ENCODE data around the gene MAGEC2. TPM values are rescaled to one million over a fixed set of nuclear protein-coding genes. Genes with fewer than 3 reads are reported as not detected.

MAGEC2 gene
- total RNA-seq, 1 experiment from 2014 or later = not detected

DNA sequence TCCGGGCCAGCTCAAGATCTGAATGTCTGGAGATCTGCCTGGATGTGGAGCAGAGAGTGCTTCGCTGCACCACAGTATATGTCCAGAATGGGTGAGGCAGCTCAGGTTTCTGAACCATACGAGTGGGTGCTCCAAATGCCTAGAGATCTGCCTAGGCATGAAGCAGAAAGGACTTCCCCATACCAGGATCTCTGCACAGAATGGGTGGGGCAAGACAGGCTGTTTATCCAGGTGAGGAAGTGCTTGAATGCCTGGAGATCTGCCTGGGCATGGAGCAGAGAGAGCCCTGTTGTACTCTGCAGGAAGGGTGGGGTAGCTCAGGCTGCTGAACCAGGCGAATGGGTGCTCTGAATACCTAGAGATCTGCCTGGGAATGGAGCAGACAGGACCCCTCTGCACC is 45.4 kb upstream of the MAGEC2 start:
- DNase-seq (ENCODE audit: low spot score) = no peak
- Histone ChIP-seq H3K9me3 (ENCODE audit: low read depth, low read length, poor library complexity, severe bottlenecking) (peaks cover 8% of the 10 kb centered on the region), H3K4me3 (ENCODE audit: low read depth, low read length, poor library complexity, severe bottlenecking) (no peak overlapping the region), H3K36me3 (ENCODE audit: insufficient read depth, low read length, poor library complexity, severe bottlenecking) (no peaks in the 10 kb centered on the region), H3K27me3 (replicated peaks; ENCODE audit: insufficient read depth, low read depth, low read length, poor library complexity) (no peaks in the 10 kb centered on the region), H3K27ac (ENCODE audit: low read depth, low read length, poor library complexity, severe bottlenecking) (no peak overlapping the region), H3K4me1 (ENCODE audit: insufficient read depth, low read length, poor library complexity, severe bottlenecking) (no peaks in the 10 kb centered on the region)
- BruUV-seq (replicated peaks) = no TSS peak
- POLR2A ChIA-PET (ENCODE audit: low non-redundant PET) = no interaction called here
- no peak for TF ChIP-seq EZH2 (IDR thresholded peaks at IDR 0.05; ENCODE audit: borderline replicate concordance, low read depth, low read length, poor library complexity, severe bottlenecking)
- TF ChIP-seq, protein P1, sequence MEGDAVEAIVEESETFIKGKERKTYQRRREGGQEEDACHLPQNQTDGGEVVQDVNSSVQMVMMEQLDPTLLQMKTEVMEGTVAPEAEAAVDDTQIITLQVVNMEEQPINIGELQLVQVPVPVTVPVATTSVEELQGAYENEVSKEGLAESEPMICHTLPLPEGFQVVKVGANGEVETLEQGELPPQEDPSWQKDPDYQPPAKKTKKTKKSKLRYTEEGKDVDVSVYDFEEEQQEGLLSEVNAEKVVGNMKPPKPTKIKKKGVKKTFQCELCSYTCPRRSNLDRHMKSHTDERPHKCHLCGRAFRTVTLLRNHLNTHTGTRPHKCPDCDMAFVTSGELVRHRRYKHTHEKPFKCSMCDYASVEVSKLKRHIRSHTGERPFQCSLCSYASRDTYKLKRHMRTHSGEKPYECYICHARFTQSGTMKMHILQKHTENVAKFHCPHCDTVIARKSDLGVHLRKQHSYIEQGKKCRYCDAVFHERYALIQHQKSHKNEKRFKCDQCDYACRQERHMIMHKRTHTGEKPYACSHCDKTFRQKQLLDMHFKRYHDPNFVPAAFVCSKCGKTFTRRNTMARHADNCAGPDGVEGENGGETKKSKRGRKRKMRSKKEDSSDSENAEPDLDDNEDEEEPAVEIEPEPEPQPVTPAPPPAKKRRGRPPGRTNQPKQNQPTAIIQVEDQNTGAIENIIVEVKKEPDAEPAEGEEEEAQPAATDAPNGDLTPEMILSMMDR (conservative IDR thresholded peaks at IDR 0.05; ENCODE audit: low read depth, low read length) = no peak
- intact Hi-C loops (cut with micrococcal nuclease; ENCODE audit: unreplicated experiment) = no loop called here
- CTCF ChIA-PET = no interaction called here

- H3K4me1 ChIP-seq (ENCODE audit: insufficient read depth, low read length, poor library complexity, severe bottlenecking) = no peaks in the 10 kb centered on the region
- peaks cover 15% of the 10 kb centered on the region for H3K9me3 ChIP-seq (ENCODE audit: low read depth, low read length, poor library complexity, severe bottlenecking)
- DNase-seq (ENCODE audit: low spot score) = no peak
- TF ChIP-seq, protein P1 (conservative IDR thresholded peaks at IDR 0.05; ENCODE audit: low read depth, low read length) = no peak
- no peak for TF ChIP-seq EZH2 (IDR thresholded peaks at IDR 0.05; ENCODE audit: borderline replicate concordance, low read depth, low read length, poor library complexity, severe bottlenecking)
- POLR2A ChIA-PET (ENCODE audit: low non-redundant PET) = no interaction called here
- no peak overlapping the region for H3K4me3 ChIP-seq (ENCODE audit: low read depth, low read length, poor library complexity, severe bottlenecking)
- BruUV-seq (replicated peaks) = no TSS peak
- no peaks in the 10 kb centered on the region for H3K27me3 ChIP-seq (replicated peaks; ENCODE audit: insufficient read depth, low read depth, low read length, poor library complexity)
- intact Hi-C loops (cut with micrococcal nuclease; ENCODE audit: unreplicated experiment) = no loop called here
- H3K27ac ChIP-seq (ENCODE audit: low read depth, low read length, poor library complexity, severe bottlenecking) = no peak overlapping the region
- CTCF ChIA-PET = no interaction called here
- H3K36me3 ChIP-seq (ENCODE audit: insufficient read depth, low read length, poor library complexity, severe bottlenecking) = no peaks in the 10 kb centered on the region
These were observed 44.6 kb upstream of the MAGEC2 start for GRCh38 chrX:142249721-142250120.

GRCh38 chrX:142244568-142244967 is 39.5 kb upstream of the MAGEC2 start:
- Histone ChIP-seq H3K4me1 (ENCODE audit: insufficient read depth, low read length, poor library complexity, severe bottlenecking) (no peaks in the 10 kb centered on the region), H3K4me3 (ENCODE audit: low read depth, low read length, poor library complexity, severe bottlenecking) (no peak overlapping the region), H3K9me3 (ENCODE audit: low read depth, low read length, poor library complexity, severe bottlenecking) (peaks cover 12% of the 10 kb centered on the region), H3K36me3 (ENCODE audit: insufficient read depth, low read length, poor library complexity, severe bottlenecking) (no peaks in the 10 kb centered on the region), H3K27me3 (replicated peaks; ENCODE audit: insufficient read depth, low read depth, low read length, poor library complexity) (no peaks in the 10 kb centered on the region), H3K27ac (ENCODE audit: low read depth, low read length, poor library complexity, severe bottlenecking) (no peak overlapping the region)
- intact Hi-C loops (cut with micrococcal nuclease; ENCODE audit: unreplicated experiment) = no loop called here
- no TSS peak for BruUV-seq (replicated peaks)
- no peak for DNase-seq (ENCODE audit: low spot score)
- CTCF ChIA-PET = no interaction called here
- POLR2A ChIA-PET (ENCODE audit: low non-redundant PET) = no interaction called here
- no peak for TF ChIP-seq EZH2 (IDR thresholded peaks at IDR 0.05; ENCODE audit: borderline replicate concordance, low read depth, low read length, poor library complexity, severe bottlenecking)
- TF ChIP-seq, protein P1 (conservative IDR thresholded peaks at IDR 0.05; ENCODE audit: low read depth, low read length) = no peak
